ENCODE results near the gene ISCU. TPM values are rescaled to one million over a fixed set of nuclear protein-coding genes. Genes with fewer than 3 reads are reported as not detected.

Gene ISCU
- total and polyA plus RNA-seq, 2 of the 8 experiments (the other 6 are each of a cell fraction or from before 2014, with no cell fraction given), result 72.1 to 78.1 TPM

GRCh38 chr12:108594960-108595710 is 32.7 kb downstream of the ISCU start:
- Histone ChIP-seq H3K18ac (ENCODE audit: extremely low read depth, low read length) (no peak overlapping the region), H2BK120ac (replicated peaks; ENCODE audit: low read depth, low read length) (no peak overlapping the region), H3K4me1 (replicated peaks in 1 of 4; ENCODE audit: control insufficient read depth in 3 of 4, insufficient read depth in 4 of 4, low read length in 3 of 4) (peaks cover 0 to 14% (median under 1%) of the 10 kb centered on the region in 4 experiments; a peak in 3 of 7 replicates), H3K14ac (ENCODE audit: insufficient read length) (no peak overlapping the region), H3K56ac (replicated peaks; ENCODE audit: insufficient read length, low read depth, low read length) (peak overlapping the region; percentile 73), H3K79me2 (ENCODE audit: control insufficient read depth in 1 of 2, insufficient read depth in 2 of 2, low read length in 2 of 2) (no peaks in the 10 kb centered on the region), H4K20me1 (replicated peaks in 1 of 2; ENCODE audit: control insufficient read depth in 1 of 2, insufficient read depth in 2 of 2, low read length in 2 of 2) (peaks cover 0 to 8% of the 10 kb centered on the region in 2 experiments), H3K9ac (replicated peaks in 1 of 4; ENCODE audit: extremely low read depth in 1 of 4, low read depth in 3 of 4, low read length in 3 of 4) (no peak overlapping the region), H3K9me3 (ENCODE audit: insufficient read depth in 2 of 2, low read depth in 1 of 2, low read length in 1 of 2) (no peaks in the 10 kb centered on the region), H2BK12ac (ENCODE audit: low read depth, low read length) (peak overlapping the region; percentile 3; the same call in 1 of the 2 replicates), H2BK15ac (ENCODE audit: low read length) (no peak overlapping the region), H3K4ac (replicated peaks; ENCODE audit: insufficient read length, low read depth, low read length) (no peak overlapping the region), H2AK5ac (ENCODE audit: low read depth, low read length) (no peak overlapping the region), H2BK5ac (ENCODE audit: low read depth, low read length) (0 out of 2 replicates have a peak overlapping the region, but pooled peaks have one; percentile 29), H3K79me1 (ENCODE audit: low read depth, low read length) (no peaks in the 10 kb centered on the region; the same call in 1 of the 2 replicates), H4K8ac (ENCODE audit: extremely low read depth, insufficient read depth, low read length) (no peak overlapping the region), H4K5ac (ENCODE audit: insufficient read length, low read depth, low read length) (no peak overlapping the region), H3K36me3 (ENCODE audit: control insufficient read depth in 2 of 4, insufficient read depth in 4 of 4, low read length in 3 of 4) (no peaks in the 10 kb centered on the region), H3K4me2 (ENCODE audit: insufficient read depth in 1 of 2, low read depth in 2 of 2, low read length in 2 of 2) (no peak overlapping the region), H3K23ac (ENCODE audit: insufficient read length) (no peak overlapping the region), H3K27me3 (replicated peaks in 1 of 4; ENCODE audit: control insufficient read depth in 3 of 4, extremely low read depth in 1 of 4, insufficient read depth in 3 of 4, low read length in 3 of 4) (no peaks in the 10 kb centered on the region; a peak in 1 of 7 replicates), H3K23me2 (ENCODE audit: low read depth, low read length) (peaks cover 7% of the 10 kb centered on the region; the same call in 1 of the 2 replicates), H3K4me3 (ENCODE audit: extremely low read depth in 1 of 4, insufficient read depth in 2 of 4, low read depth in 3 of 4, low read length in 4 of 4) (no peak overlapping the region), H3K27ac (ENCODE audit: low read depth, low read length) (no peak overlapping the region), H2BK20ac (ENCODE audit: low read length) (no peak overlapping the region), H2AFZ (ENCODE audit: low read length) (no peak overlapping the region), H4K91ac (replicated peaks; ENCODE audit: insufficient read length, low read length) (peak overlapping the region; percentile 46)
- CTCF ChIA-PET (ENCODE audit: partially characterized antibody), result interaction anchor here (0.9 to 2.8 kb wide), 8 partner anchors 9 to 31 kb away, joined by 3 to 16 read pairs (median 6); no protein-coding TSS in a partner anchor
- DNase-seq (ENCODE audit: low read depth in 1 of 2, low spot score in 2 of 2) (no peak), FAIRE-seq (no peak)
- 91 to 100% methylated on average over 2 to 7 of the region's 7 CpGs for WGBS, 2 experiments (ENCODE audit: extremely low coverage in 1 of 2, insufficient coverage in 1 of 2, insufficient read length in 1 of 2, insufficient replicate concordance in 2 of 2, low coverage in 1 of 2, low lambda C conversion rate in 2 of 2, missing lambda C conversion rate in 1 of 2)
- POLR2A ChIA-PET (ENCODE audit: partially characterized antibody), result interaction anchor here (0.7 to 1.1 kb wide), 4 partner anchors 9 to 135 kb away, joined by 3 read pairs; no protein-coding TSS in a partner anchor
- TF ChIP-seq ZNF274 (IDR thresholded peaks at IDR 0.05; ENCODE audit: borderline replicate concordance, extremely low read depth, low read length) (no peak), TCF12 (IDR thresholded peaks at IDR 0.05; ENCODE audit: low read depth, low read length) (no peak), SIRT6 (IDR thresholded peaks at IDR 0.05; ENCODE audit: low read length) (no peak), CREB1 (IDR thresholded peaks at IDR 0.05) (no peak), CEBPB (IDR thresholded peaks at IDR 0.05; ENCODE audit: low read depth, low read length) (no peak), TEAD4 (IDR thresholded peaks at IDR 0.05; ENCODE audit: low read depth, low read length) (no peak), TAF7 (optimal IDR thresholded peaks at IDR 0.05; ENCODE audit: borderline replicate concordance, low read depth, low read length) (no peak), POLR2A (IDR thresholded peaks at IDR 0.05; ENCODE audit: control extremely low read depth in 1 of 2, low read depth in 2 of 2, low read length in 2 of 2) (no peak), CHD2 (IDR thresholded peaks at IDR 0.05; ENCODE audit: low read length) (no peak), NANOG (IDR thresholded peaks at IDR 0.05; ENCODE audit: insufficient read depth, low read depth, low read length, poor library complexity, severe bottlenecking) (no peak), ATF3 (IDR thresholded peaks at IDR 0.05; ENCODE audit: insufficient read depth, low read depth, low read length) (no peak), E2F6 (IDR thresholded peaks at IDR 0.05) (no peak)

Measured in H1 (cell line).